CD14-positive monocyte (primary cell): ENCODE measurements around the gene SAG. TPM values are rescaled to one million over a fixed set of nuclear protein-coding genes. Genes with fewer than 3 reads are reported as not detected.

Source experiments
- DNase-seq, 3 donors: peaks; one replicate each; pipeline ENCODE4 v3.0.0-alpha.2; 2011 to 2022
- H2AFZ ChIP-seq: 2 replicates; pipeline ENCODE4 v1.6.0; 2012; ENCODE audit warnings: mild to moderate bottlenecking, low read depth, low read length, inconsistent platforms; ENCODE audit not compliant: insufficient read depth, poor library complexity, severe bottlenecking
- H3K27ac ChIP-seq, 2 donors: 1 replicate in 1 of 2; 2 replicates in 1 of 2; pipeline ENCODE4 v1.5.1; 2012 to 2013; ENCODE audit warnings: low read length in 2 of 2, control low read depth in 1 of 2, inconsistent platforms in 1 of 2, low read depth in 1 of 2, mild to moderate bottlenecking in 1 of 2
- H3K27me3 ChIP-seq, 2 donors: one replicate each; pipeline versions ENCODE4 v1.6.0 to v1.6.1; 2011 to 2013; ENCODE audit warnings: low read length in 2 of 2; ENCODE audit not compliant: control insufficient read depth in 2 of 2, insufficient read depth in 2 of 2
- H3K36me3 ChIP-seq, 2 donors: replicated peaks in 1 of 2; 1 replicate in 1 of 2; 2 replicates in 1 of 2; pipeline versions ENCODE4 v1.5.1 to v1.6.1; 2012 to 2013; ENCODE audit warnings: low read length in 2 of 2, control low read depth in 1 of 2, inconsistent platforms in 1 of 2, mild to moderate bottlenecking in 1 of 2; ENCODE audit not compliant: insufficient read depth in 2 of 2, control insufficient read depth in 1 of 2
- H3K4me1 ChIP-seq, 2 donors: 1 replicate in 1 of 2; 2 replicates in 1 of 2; pipeline versions ENCODE4 v1.5.1 to v1.6.1; 2012 to 2013; ENCODE audit warnings: low read length in 2 of 2, control low read depth in 1 of 2, inconsistent platforms in 1 of 2, mild to moderate bottlenecking in 1 of 2, moderate library complexity in 1 of 2; ENCODE audit not compliant: insufficient read depth in 2 of 2, control insufficient read depth in 1 of 2
- H3K4me2 ChIP-seq: replicated peaks from 2 replicates; pipeline ENCODE3; 2012; ENCODE audit warnings: low read length, moderate library complexity, mild to moderate bottlenecking; ENCODE audit not compliant: poor library complexity, severe bottlenecking; ENCODE audit errors: extremely low read depth
- H3K4me3 ChIP-seq, 3 experiments: fragments of 200-600 bp in 1 of 3; sonication (generic) in 1 of 3; replicated peaks in 1 of 3; 1 replicate in 2 of 3; 2 replicates in 1 of 3; pipeline ENCODE4 v1.5.1; 2011 to 2013; ENCODE audit warnings: low read length in 3 of 3, mild to moderate bottlenecking in 3 of 3, control low read depth in 2 of 3, low read depth in 2 of 3, inconsistent platforms in 1 of 3, moderate library complexity in 1 of 3
- H3K79me2 ChIP-seq: 2 replicates; pipeline ENCODE4 v1.6.0; 2012; ENCODE audit warnings: mild to moderate bottlenecking, control low read depth, inconsistent platforms, low read length, moderate library complexity; ENCODE audit not compliant: insufficient read depth
- H3K9ac ChIP-seq: 2 replicates; pipeline ENCODE4 v1.6.0; 2017; ENCODE audit warnings: low read length, mild to moderate bottlenecking; ENCODE audit not compliant: insufficient read depth, poor library complexity, severe bottlenecking
- H3K9me3 ChIP-seq, 2 donors: replicated peaks in 1 of 2; 1 replicate in 1 of 2; 2 replicates in 1 of 2; pipeline versions ENCODE4 v1.5.1 to v1.6.1; 2012 to 2013; ENCODE audit warnings: low read length in 2 of 2, control low read depth in 1 of 2; ENCODE audit not compliant: control insufficient read depth in 1 of 2, insufficient read depth in 1 of 2
- H4K20me1 ChIP-seq: 2 replicates; pipeline ENCODE4 v1.6.0; 2012; ENCODE audit warnings: mild to moderate bottlenecking, low read length, control low read depth, moderate library complexity; ENCODE audit not compliant: insufficient read depth
- H3K27ac Mint-ChIP-seq, 7 donors: one replicate each; pipeline ENCODE4 v1.8.0; 2020; ENCODE audit warnings: mild to moderate bottlenecking in 7 of 7, mixed read lengths in 7 of 7, moderate library complexity in 6 of 7, inconsistent platforms in 2 of 7
- H3K27me3 Mint-ChIP-seq, 3 donors: one replicate each; pipeline ENCODE4 v1.8.0; 2021 to 2022; ENCODE audit warnings: low read depth in 3 of 3, mild to moderate bottlenecking in 3 of 3, mixed read lengths in 3 of 3, moderate library complexity in 3 of 3, inconsistent platforms in 1 of 3
- H3K36me3 Mint-ChIP-seq, 2 donors: one replicate each; pipeline ENCODE4 v1.8.0; 2020; ENCODE audit warnings: mixed read lengths in 2 of 2, inconsistent platforms in 1 of 2, mild to moderate bottlenecking in 1 of 2
- H3K4me1 Mint-ChIP-seq: one replicate; pipeline ENCODE4 v1.8.0; 2020; ENCODE audit warnings: mild to moderate bottlenecking, mixed read lengths
- H3K4me3 Mint-ChIP-seq, 2 donors: one replicate each; pipeline ENCODE4 v1.8.0; 2020; ENCODE audit warnings: mild to moderate bottlenecking in 2 of 2, mixed read lengths in 2 of 2, moderate library complexity in 1 of 2
- H3K9me3 Mint-ChIP-seq, 7 donors: one replicate each; pipeline ENCODE4 v1.8.0; 2020 to 2022; ENCODE audit warnings: mixed read lengths in 7 of 7, mild to moderate bottlenecking in 6 of 7, moderate library complexity in 6 of 7, inconsistent platforms in 2 of 7
- WGBS: methylation state at CpG from one replicate; pipeline ENCODE4 v1.1.5; 2013; ENCODE audit warnings: missing lambda C conversion rate; ENCODE audit not compliant: insufficient coverage; 5-methylcytosine and 5-hydroxymethylcytosine counted together
- intact Hi-C, 2 donors: fragments of 100-400 bp; cut with micrococcal nuclease; formaldehyde crosslinking; loops; one replicate each; pipeline versions ENCODE4 v1.15.0 to v1.15.1; 2023
- polyA plus RNA-seq, 3 donors: library from polyadenylated mRNA; depleted of rRNA in 1 of 3; unstranded in 2 of 3; stranded (reverse) in 1 of 3; fragments of 300-500 nt in 2 of 3; fragments of >200 nt in 1 of 3; fragmentation: Illumina TruSeq in 2 of 3; gene quantifications; 1 replicate in 2 of 3; 2 replicates in 1 of 3; pipeline ENCODE4 v1.2.3, GENCODE V29; 2012 to 2021
- TF ChIP-seq, protein P1 (sequence below): fragments of 200-600 bp; IDR thresholded peaks from one replicate; pipeline ENCODE4 v1.8.0; 2022; ENCODE audit warnings: antibody characterized with exemption, mild to moderate bottlenecking

The SAG gene
- polyA plus RNA-seq, 3 donors: 0.04 to 0.87 TPM; not detected in 1

DNA sequence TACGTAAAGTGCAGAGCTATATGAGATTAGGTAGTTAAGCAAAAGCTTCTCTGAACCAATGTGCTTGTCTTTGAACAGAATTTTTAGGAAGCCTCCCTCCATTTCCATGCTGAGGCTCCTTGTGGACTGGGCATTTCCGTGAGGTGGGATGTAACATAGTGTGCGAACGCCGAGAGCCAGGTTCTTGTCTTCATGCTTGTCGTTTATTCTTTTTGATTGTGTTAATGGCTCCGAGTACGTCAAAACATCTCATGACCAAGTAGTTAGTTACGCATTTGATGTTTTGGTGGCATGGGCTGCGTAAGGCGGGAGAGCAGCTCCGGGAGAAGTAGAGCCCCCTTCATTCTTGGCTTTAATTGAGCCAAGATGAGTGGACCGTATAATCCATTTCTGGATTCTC, 79.6 kb downstream of the SAG start:
- TF ChIP-seq, protein P1, sequence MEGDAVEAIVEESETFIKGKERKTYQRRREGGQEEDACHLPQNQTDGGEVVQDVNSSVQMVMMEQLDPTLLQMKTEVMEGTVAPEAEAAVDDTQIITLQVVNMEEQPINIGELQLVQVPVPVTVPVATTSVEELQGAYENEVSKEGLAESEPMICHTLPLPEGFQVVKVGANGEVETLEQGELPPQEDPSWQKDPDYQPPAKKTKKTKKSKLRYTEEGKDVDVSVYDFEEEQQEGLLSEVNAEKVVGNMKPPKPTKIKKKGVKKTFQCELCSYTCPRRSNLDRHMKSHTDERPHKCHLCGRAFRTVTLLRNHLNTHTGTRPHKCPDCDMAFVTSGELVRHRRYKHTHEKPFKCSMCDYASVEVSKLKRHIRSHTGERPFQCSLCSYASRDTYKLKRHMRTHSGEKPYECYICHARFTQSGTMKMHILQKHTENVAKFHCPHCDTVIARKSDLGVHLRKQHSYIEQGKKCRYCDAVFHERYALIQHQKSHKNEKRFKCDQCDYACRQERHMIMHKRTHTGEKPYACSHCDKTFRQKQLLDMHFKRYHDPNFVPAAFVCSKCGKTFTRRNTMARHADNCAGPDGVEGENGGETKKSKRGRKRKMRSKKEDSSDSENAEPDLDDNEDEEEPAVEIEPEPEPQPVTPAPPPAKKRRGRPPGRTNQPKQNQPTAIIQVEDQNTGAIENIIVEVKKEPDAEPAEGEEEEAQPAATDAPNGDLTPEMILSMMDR: no peak
- intact Hi-C loops: no loop called here

DNA sequence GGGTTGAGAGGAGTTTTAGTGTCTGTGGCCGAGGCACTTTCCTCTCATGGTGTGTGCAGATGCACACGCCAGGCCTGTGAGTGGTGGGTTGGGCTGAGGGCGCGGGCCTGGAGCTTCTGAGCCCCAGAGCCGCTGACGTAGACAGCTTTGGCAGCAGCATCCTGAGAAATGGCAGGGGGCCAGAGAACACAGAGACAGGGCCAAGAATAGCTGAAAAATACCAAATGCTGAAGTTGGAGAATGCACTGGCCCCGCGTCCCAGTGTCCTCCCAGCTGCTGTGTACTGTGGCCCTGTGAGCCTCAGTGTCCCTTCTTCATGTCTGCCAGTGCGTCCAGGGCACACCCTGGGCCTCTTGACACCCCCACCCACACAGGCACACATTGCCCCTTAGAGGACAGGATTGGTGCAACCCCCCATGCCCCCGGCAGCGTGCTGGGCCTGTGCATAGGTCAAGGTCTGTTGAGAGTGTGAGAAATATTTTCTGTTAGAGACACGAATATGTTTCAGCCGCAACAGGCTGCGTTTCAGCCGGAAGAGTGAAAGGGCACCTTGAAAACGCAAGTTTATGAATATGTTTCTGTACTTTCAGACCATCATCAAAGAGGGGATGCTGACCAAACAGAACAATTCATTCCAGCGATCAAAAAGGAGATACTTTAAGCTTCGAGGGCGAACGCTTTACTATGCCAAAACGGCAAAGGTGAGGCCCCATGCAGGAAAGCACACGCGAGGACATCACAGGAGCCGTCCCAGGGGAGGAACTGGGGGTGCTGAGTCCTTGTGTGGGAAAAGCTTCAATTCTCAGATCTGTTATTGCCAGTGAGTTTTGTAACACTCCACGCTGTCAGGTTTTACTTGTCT, 80.3 kb downstream of the SAG start:
- H3K27me3 Mint-ChIP-seq: no peaks in the 10 kb centered on the region
- H3K36me3 Mint-ChIP-seq: peaks cover 61 to 75% of the 10 kb centered on the region in 2 donors
- intact Hi-C loops: no loop called here
- H3K27ac ChIP-seq: no peak overlapping the region
- DNase-seq: no peak
- H3K79me2 ChIP-seq: peaks cover 87% of the 10 kb centered on the region
- no peak overlapping the region for H2AFZ ChIP-seq
- peaks cover 28% of the 10 kb centered on the region for H3K4me1 Mint-ChIP-seq
- peaks cover 15 to 17% of the 10 kb centered on the region in 2 donors for H3K4me1 ChIP-seq
- H3K9me3 ChIP-seq: no peaks in the 10 kb centered on the region
- H3K9ac ChIP-seq: no peak overlapping the region
- TF ChIP-seq, protein P1: no peak
- no peak overlapping the region for H3K4me2 ChIP-seq
- no peak overlapping the region for H3K4me3 ChIP-seq
- no peaks in the 10 kb centered on the region for H3K9me3 Mint-ChIP-seq
- H3K4me3 Mint-ChIP-seq: no peak overlapping the region
- WGBS: 75% methylated on average over 13 of the region's 25 CpGs
- no peaks in the 10 kb centered on the region for H3K27me3 ChIP-seq
- peaks cover 51 to 76% of the 10 kb centered on the region in 2 donors for H3K36me3 ChIP-seq
- peak overlapping the region in 6 of 7 donors; percentile 42 to 73 (median 56) for H3K27ac Mint-ChIP-seq
- H4K20me1 ChIP-seq: peaks cover 84% of the 10 kb centered on the region

More for the DNA sequence above, 79.6 kb downstream of the SAG start:
- Mint-ChIP-seq H3K4me1 (peaks cover 31% of the 10 kb centered on the region), H3K27ac (peak overlapping the region in 2 of 7 donors; percentile 52 to 72), H3K4me3 (no peak overlapping the region), H3K27me3 (no peaks in the 10 kb centered on the region), H3K36me3 (peaks cover 62 to 75% of the 10 kb centered on the region in 2 donors), H3K9me3 (no peaks in the 10 kb centered on the region)
- Histone ChIP-seq H3K27me3 (no peaks in the 10 kb centered on the region), H3K4me3 (no peak overlapping the region), H3K9ac (no peak overlapping the region), H3K36me3 (peaks cover 45 to 70% of the 10 kb centered on the region in 2 donors), H3K9me3 (no peaks in the 10 kb centered on the region), H2AFZ (no peak overlapping the region), H4K20me1 (peaks cover 89% of the 10 kb centered on the region), H3K4me1 (peaks cover 15 to 17% of the 10 kb centered on the region in 2 donors), H3K27ac (peak overlapping the region in 1 of 2 donors; percentile 58), H3K79me2 (peaks cover 89% of the 10 kb centered on the region), H3K4me2 (no peak overlapping the region)
- no peak for DNase-seq
- 98% methylated on average over 12 of the region's 13 CpGs for WGBS
